GM23248 (cell line): ENCODE results near the gene IRX1.

Experiments
- EZH2 ChIP-seq: fragments of 200-600 bp; sonication (generic); IDR thresholded peaks from 2 replicates; pipeline ENCODE4 v1.6.1; 2018; ENCODE audit warnings: antibody characterized with exemption, mild to moderate bottlenecking; ENCODE audit not compliant: insufficient read depth, poor library complexity, severe bottlenecking
- EZH2phosphoT487 ChIP-seq: fragments of 200-600 bp; sonication (generic); IDR thresholded peaks from 2 replicates; pipeline ENCODE4 v1.6.1; 2018; ENCODE audit warnings: antibody characterized with exemption, moderate library complexity, mild to moderate bottlenecking, low read depth; ENCODE audit not compliant: insufficient read depth

DNA sequence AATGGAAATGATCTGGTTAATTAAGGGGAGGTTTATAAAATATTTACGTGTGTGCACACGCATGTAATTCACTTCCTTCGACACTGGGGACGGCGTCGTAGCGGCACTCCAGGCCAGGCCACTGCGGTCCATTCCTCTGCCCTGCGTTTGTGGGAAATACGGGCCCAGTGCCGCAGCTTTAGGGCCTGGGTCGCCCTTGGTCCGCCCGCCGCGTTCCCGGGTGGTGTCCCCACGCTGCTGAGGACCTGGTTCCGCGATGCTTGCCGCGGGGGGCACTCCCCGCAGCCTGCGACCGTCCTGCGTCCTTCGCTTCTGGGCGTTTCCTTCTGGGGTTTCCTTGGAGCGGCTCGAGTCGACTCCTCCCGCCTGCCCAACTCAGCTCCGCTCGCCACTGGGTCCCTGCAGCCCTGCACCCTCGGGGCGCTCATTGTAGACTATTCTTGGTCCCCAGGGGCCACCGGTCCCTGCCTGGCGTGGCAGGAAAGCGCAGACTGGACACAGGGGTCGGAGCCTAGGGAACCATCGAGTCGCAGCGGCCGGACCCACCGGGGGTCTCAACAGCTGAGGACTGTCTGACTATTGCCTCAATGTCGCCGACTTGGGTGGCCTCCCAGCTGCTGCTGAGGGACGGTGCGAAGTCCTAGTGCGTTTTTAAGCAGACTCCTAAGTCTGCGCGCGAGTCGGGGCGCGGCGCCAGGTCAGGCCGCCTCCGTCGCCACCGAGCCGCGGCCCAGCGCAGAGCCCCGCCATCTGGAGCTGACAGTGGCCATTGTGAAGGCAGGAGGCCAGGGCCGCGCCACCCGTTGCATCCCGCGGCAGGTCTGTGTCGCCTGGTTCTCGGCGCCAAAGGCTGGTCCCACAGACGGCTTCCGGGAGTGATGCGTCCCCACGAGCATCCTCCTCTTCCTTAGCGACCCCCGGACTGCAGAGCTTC lies 4.4 kb upstream of the IRX1 start:
- peak; percentile 68 for TF ChIP-seq EZH2
- TF ChIP-seq EZH2phosphoT487, result no peak
